ENCODE measurements around the gene KRTAP4-8. TPM values are rescaled to one million over a fixed set of nuclear protein-coding genes. Genes with fewer than 3 reads are reported as not detected.
"Not testable (repeated sequence)": the region's sequence is repeated elsewhere in the genome, so short reads cannot be mapped to it uniquely, and the experiment has no call there.

Gene KRTAP4-8
- polyA plus RNA-seq (2013, experiment 1 of 2), result not detected
- polyA plus RNA-seq (2013, experiment 2 of 2), result not detected

GRCh38 chr17:41098042-41098441 is at the start of gene KRTAP4-8:
Gene KRTAP4-8 (minus strand): TSS chr17:41098142. CDS start chr17:41098084, 58 bp downstream.
- H3K56ac ChIP-seq (ENCODE audit: low read length), result no peak within 1 kb of the TSS
- H3K27me3 ChIP-seq (ENCODE audit: insufficient read depth, low read length, poor library complexity), result no peaks in the 10 kb centered on the region
- no peak within 1 kb of the TSS for H3K4me3 ChIP-seq (ENCODE audit: low read length)
- H3K36me3 ChIP-seq (ENCODE audit: control insufficient read depth, insufficient read depth, low read length), result no peaks in the 10 kb centered on the region
- no peak within 1 kb of the TSS for H2BK5ac ChIP-seq (ENCODE audit: low read length)
- H3K9ac ChIP-seq (ENCODE audit: low read length), result no peak within 1 kb of the TSS
- no peak within 1 kb of the TSS for H3K4ac ChIP-seq (ENCODE audit: low read depth, low read length)
- no peak within 1 kb of the TSS for H4K5ac ChIP-seq (ENCODE audit: low read length)
- no peak within 1 kb of the TSS for H3K27ac ChIP-seq (ENCODE audit: low read depth, low read length)
- H3K79me2 ChIP-seq (ENCODE audit: control insufficient read depth, insufficient read depth, low read length), result no peaks in the 10 kb centered on the region
- H3K79me1 ChIP-seq (ENCODE audit: low read length), result no peaks in the 10 kb centered on the region
- no peak within 1 kb of the TSS for H4K8ac ChIP-seq (ENCODE audit: low read depth, low read length)
- H2AK5ac ChIP-seq (ENCODE audit: low read length), result no peak within 1 kb of the TSS
- WGBS (ENCODE audit: extremely low coverage, insufficient coverage, low lambda C conversion rate), result no CpG with 5 or more reads among the region's 4 CpGs
- no peak within 1 kb of the TSS for H2BK15ac ChIP-seq (replicated peaks; ENCODE audit: low read depth)
- no peak within 1 kb of the TSS for H3K23ac ChIP-seq (ENCODE audit: low read length)
- no peak within 1 kb of the TSS for H3K4me2 ChIP-seq (ENCODE audit: low read length)
- H3K4me1 ChIP-seq (ENCODE audit: control insufficient read depth, low read depth, low read length), result no peaks in the 10 kb centered on the region
- no peak within 1 kb of the TSS for H2BK120ac ChIP-seq (ENCODE audit: low read depth, low read length)
- no peak within 1 kb of the TSS for H3K18ac ChIP-seq (ENCODE audit: low read length)
- no peak for DNase-seq

- no CpG with 5 or more reads among the region's 2 CpGs for WGBS (ENCODE audit: extremely low coverage, insufficient coverage, low lambda C conversion rate)
- no peak for DNase-seq
- Histone ChIP-seq H3K4me2 (ENCODE audit: low read length) (no peak overlapping the region), H3K23ac (ENCODE audit: low read length) (no peak overlapping the region), H2BK5ac (ENCODE audit: low read length) (no peak overlapping the region), H3K4me1 (ENCODE audit: control insufficient read depth, low read depth, low read length) (no peaks in the 10 kb centered on the region), H3K36me3 (ENCODE audit: control insufficient read depth, insufficient read depth, low read length) (no peaks in the 10 kb centered on the region), H3K27me3 (ENCODE audit: insufficient read depth, low read length, poor library complexity) (no peaks in the 10 kb centered on the region), H3K27ac (ENCODE audit: low read depth, low read length) (no peak overlapping the region), H4K8ac (ENCODE audit: low read depth, low read length) (no peak overlapping the region), H2BK15ac (replicated peaks; ENCODE audit: low read depth) (no peak overlapping the region), H3K4ac (ENCODE audit: low read depth, low read length) (no peak overlapping the region), H3K79me1 (ENCODE audit: low read length) (no peaks in the 10 kb centered on the region), H3K18ac (ENCODE audit: low read length) (no peak overlapping the region), H2AK5ac (ENCODE audit: low read length) (no peak overlapping the region), H3K79me2 (ENCODE audit: control insufficient read depth, insufficient read depth, low read length) (no peaks in the 10 kb centered on the region), H3K56ac (ENCODE audit: low read length) (no peak overlapping the region), H3K9ac (ENCODE audit: low read length) (no peak overlapping the region), H4K5ac (ENCODE audit: low read length) (no peak overlapping the region), H2BK120ac (ENCODE audit: low read depth, low read length) (no peak overlapping the region), H3K4me3 (ENCODE audit: low read length) (no peak overlapping the region)
Measured at GRCh38 chr17:41145261-41145660, 47.3 kb upstream of the KRTAP4-8 start.

DNA sequence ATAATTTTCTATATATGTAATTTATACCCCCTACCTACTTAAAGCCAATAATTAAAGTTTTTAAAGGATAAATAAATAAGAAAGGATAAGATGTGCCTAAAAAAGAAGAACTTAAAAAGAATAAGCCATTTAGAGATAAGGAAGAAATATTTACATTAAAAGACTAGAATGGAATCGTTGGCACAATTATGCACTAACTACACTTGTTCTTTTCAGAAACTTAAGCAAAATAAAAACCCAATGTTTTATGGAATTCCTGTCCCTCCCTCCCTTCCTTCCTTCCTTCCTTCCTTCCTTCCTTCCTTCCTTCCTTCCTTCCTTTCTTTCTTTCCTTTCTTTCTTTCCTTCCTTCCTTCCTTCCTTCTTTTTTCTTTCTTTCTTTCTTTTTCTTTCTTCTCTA is 46.9 kb upstream of the KRTAP4-8 start:
- H3K9ac ChIP-seq (ENCODE audit: low read length), result no peak overlapping the region
- no peak overlapping the region for H3K56ac ChIP-seq (ENCODE audit: low read length)
- H3K79me2 ChIP-seq (ENCODE audit: control insufficient read depth, insufficient read depth, low read length), result no peaks in the 10 kb centered on the region
- no CpG with 5 or more reads among the region's 1 CpG for WGBS (ENCODE audit: extremely low coverage, insufficient coverage, low lambda C conversion rate)
- no peaks in the 10 kb centered on the region for H3K27me3 ChIP-seq (ENCODE audit: insufficient read depth, low read length, poor library complexity)
- H2AK5ac ChIP-seq (ENCODE audit: low read length), result no peak overlapping the region
- no peak overlapping the region for H3K18ac ChIP-seq (ENCODE audit: low read length)
- H2BK5ac ChIP-seq (ENCODE audit: low read length), result no peak overlapping the region
- H2BK15ac ChIP-seq (replicated peaks; ENCODE audit: low read depth), result no peak overlapping the region
- H3K79me1 ChIP-seq (ENCODE audit: low read length), result no peaks in the 10 kb centered on the region
- H3K4me2 ChIP-seq (ENCODE audit: low read length), result no peak overlapping the region
- no peaks in the 10 kb centered on the region for H3K4me1 ChIP-seq (ENCODE audit: control insufficient read depth, low read depth, low read length)
- H2BK120ac ChIP-seq (ENCODE audit: low read depth, low read length), result no peak overlapping the region
- no peak overlapping the region for H3K4me3 ChIP-seq (ENCODE audit: low read length)
- H3K23ac ChIP-seq (ENCODE audit: low read length), result no peak overlapping the region
- H3K4ac ChIP-seq (ENCODE audit: low read depth, low read length), result no peak overlapping the region
- DNase-seq, result no peak
- H3K36me3 ChIP-seq (ENCODE audit: control insufficient read depth, insufficient read depth, low read length), result no peaks in the 10 kb centered on the region
- H4K8ac ChIP-seq (ENCODE audit: low read depth, low read length), result no peak overlapping the region
- H4K5ac ChIP-seq (ENCODE audit: low read length), result no peak overlapping the region
- H3K27ac ChIP-seq (ENCODE audit: low read depth, low read length), result no peak overlapping the region

GRCh38 chr17:41141361-41141760 is 43.4 kb upstream of the KRTAP4-8 start:
- Histone ChIP-seq H3K4me1 (ENCODE audit: control insufficient read depth, low read depth, low read length) (no peaks in the 10 kb centered on the region), H3K4me3 (ENCODE audit: low read length) (no peak overlapping the region), H3K79me2 (ENCODE audit: control insufficient read depth, insufficient read depth, low read length) (no peaks in the 10 kb centered on the region), H4K8ac (ENCODE audit: low read depth, low read length) (no peak overlapping the region), H3K23ac (ENCODE audit: low read length) (no peak overlapping the region), H3K4ac (ENCODE audit: low read depth, low read length) (no peak overlapping the region), H3K9ac (ENCODE audit: low read length) (no peak overlapping the region), H2BK5ac (ENCODE audit: low read length) (no peak overlapping the region), H3K27ac (ENCODE audit: low read depth, low read length) (no peak overlapping the region), H2AK5ac (ENCODE audit: low read length) (no peak overlapping the region), H4K5ac (ENCODE audit: low read length) (no peak overlapping the region), H3K36me3 (ENCODE audit: control insufficient read depth, insufficient read depth, low read length) (no peaks in the 10 kb centered on the region), H3K27me3 (ENCODE audit: insufficient read depth, low read length, poor library complexity) (no peaks in the 10 kb centered on the region), H3K56ac (ENCODE audit: low read length) (no peak overlapping the region), H2BK15ac (replicated peaks; ENCODE audit: low read depth) (no peak overlapping the region), H2BK120ac (ENCODE audit: low read depth, low read length) (no peak overlapping the region), H3K18ac (ENCODE audit: low read length) (no peak overlapping the region), H3K79me1 (ENCODE audit: low read length) (no peaks in the 10 kb centered on the region), H3K4me2 (ENCODE audit: low read length) (no peak overlapping the region)
- no peak for DNase-seq

- Histone ChIP-seq H3K23ac (ENCODE audit: low read length) (no peak within 1 kb of the TSS), H3K56ac (ENCODE audit: low read length) (no peak within 1 kb of the TSS), H3K27ac (ENCODE audit: low read depth, low read length) (no peak within 1 kb of the TSS), H3K9ac (ENCODE audit: low read length) (no peak within 1 kb of the TSS), H3K27me3 (ENCODE audit: insufficient read depth, low read length, poor library complexity) (no peaks in the 10 kb centered on the region), H3K4me1 (ENCODE audit: control insufficient read depth, low read depth, low read length) (no peaks in the 10 kb centered on the region), H3K4ac (ENCODE audit: low read depth, low read length) (no peak within 1 kb of the TSS), H4K8ac (ENCODE audit: low read depth, low read length) (no peak within 1 kb of the TSS), H3K36me3 (ENCODE audit: control insufficient read depth, insufficient read depth, low read length) (no peaks in the 10 kb centered on the region), H3K4me2 (ENCODE audit: low read length) (no peak within 1 kb of the TSS), H3K79me1 (ENCODE audit: low read length) (no peaks in the 10 kb centered on the region), H4K5ac (ENCODE audit: low read length) (no peak within 1 kb of the TSS), H2BK120ac (ENCODE audit: low read depth, low read length) (no peak within 1 kb of the TSS), H3K4me3 (ENCODE audit: low read length) (no peak within 1 kb of the TSS), H3K79me2 (ENCODE audit: control insufficient read depth, insufficient read depth, low read length) (no peaks in the 10 kb centered on the region), H2BK15ac (replicated peaks; ENCODE audit: low read depth) (no peak within 1 kb of the TSS), H3K18ac (ENCODE audit: low read length) (no peak within 1 kb of the TSS), H2AK5ac (ENCODE audit: low read length) (no peak within 1 kb of the TSS), H2BK5ac (ENCODE audit: low read length) (no peak within 1 kb of the TSS)
- WGBS (ENCODE audit: extremely low coverage, insufficient coverage, low lambda C conversion rate), result no CpG with 5 or more reads among the region's 6 CpGs
- DNase-seq, result peak; percentile 1
Measured at GRCh38 chr17:41140360-41141131, 42.6 kb upstream of the KRTAP4-8 start, which contains the start of gene KRTAP4-6. Gene KRTAP4-6 (minus strand): TSS chr17:41140544. CDS start chr17:41140487, 57 bp downstream.

GRCh38 chr17:41139865-41140264 is 41.9 kb upstream of the KRTAP4-8 start:
- not testable (repeated sequence) for H3K79me2 ChIP-seq (ENCODE audit: control insufficient read depth, insufficient read depth, low read length); H2BK120ac ChIP-seq (ENCODE audit: low read depth, low read length); DNase-seq; H3K27me3 ChIP-seq (ENCODE audit: insufficient read depth, low read length, poor library complexity); H4K5ac ChIP-seq (ENCODE audit: low read length); H3K36me3 ChIP-seq (ENCODE audit: control insufficient read depth, insufficient read depth, low read length); H3K18ac ChIP-seq (ENCODE audit: low read length); H2BK15ac ChIP-seq (replicated peaks; ENCODE audit: low read depth); H3K79me1 ChIP-seq (ENCODE audit: low read length); H2BK5ac ChIP-seq (ENCODE audit: low read length); H3K9ac ChIP-seq (ENCODE audit: low read length); H4K8ac ChIP-seq (ENCODE audit: low read depth, low read length); H2AK5ac ChIP-seq (ENCODE audit: low read length); H3K4me1 ChIP-seq (ENCODE audit: control insufficient read depth, low read depth, low read length); H3K4me2 ChIP-seq (ENCODE audit: low read length); H3K4me3 ChIP-seq (ENCODE audit: low read length); H3K23ac ChIP-seq (ENCODE audit: low read length); H3K4ac ChIP-seq (ENCODE audit: low read depth, low read length); H3K56ac ChIP-seq (ENCODE audit: low read length); H3K27ac ChIP-seq (ENCODE audit: low read depth, low read length)
- no CpG with 5 or more reads among the region's 12 CpGs for WGBS (ENCODE audit: extremely low coverage, insufficient coverage, low lambda C conversion rate)

All from mesendoderm (in vitro differentiated cells).